Inflammatory macrophage treated with lipopolysaccharide for 4 hours (primary cell): ENCODE measurements around the gene HYI.
A peak's percentile ranks its signal among the peaks of the same experiment; 100 is the strongest.
"Not testable (repeated sequence)": the region's sequence is repeated elsewhere in the genome, so short reads cannot be mapped to it uniquely, and the experiment has no call there.

Source experiments
- DNase-seq: peaks from one replicate; pipeline ENCODE4 v3.0.0-alpha.2; 2020

HYI gene

GRCh38 chr1:43464681-43465504 is 11.2 kb upstream of the HYI start:
- DNase-seq, result no peak

GRCh38 chr1:43463479-43463878 is 9.7 kb upstream of the HYI start:
- no peak for DNase-seq

GRCh38 chr1:43460988-43461693 is 7.4 kb upstream of the HYI start:
- DNase-seq, result peak; percentile 74

- DNase-seq, result not testable (repeated sequence)
Measured at GRCh38 chr1:43458379-43458778, 4.6 kb upstream of the HYI start.

- no peak for DNase-seq
Measured at GRCh38 chr1:43455213-43455889, 1.6 kb upstream of the HYI start.

GRCh38 chr1:43454270-43455011 is 710 bp upstream of the HYI start:
- DNase-seq, result peak; percentile 70

GRCh38 chr1:43452789-43453441 is 816 bp downstream of the HYI start:
- DNase-seq, result no peak

- DNase-seq, result no peak
Measured at GRCh38 chr1:43451701-43452532, 1.8 kb downstream of the HYI start.

GRCh38 chr1:43451157-43451591 is 2.6 kb downstream of the HYI start:
- DNase-seq, result no peak

GRCh38 chr1:43450251-43450941 is 3.3 kb downstream of the HYI start:
- no peak for DNase-seq

- DNase-seq, result no peak
Measured at GRCh38 chr1:43449708-43450069, 4.0 kb downstream of the HYI start.

- DNase-seq, result no peak
Measured at GRCh38 chr1:43448955-43449707, 4.6 kb downstream of the HYI start.

- DNase-seq, result no peak
Measured at GRCh38 chr1:43447891-43448708, 5.6 kb downstream of the HYI start.

- no peak for DNase-seq
Measured at GRCh38 chr1:43446881-43447835, 6.6 kb downstream of the HYI start.

GRCh38 chr1:43446388-43446740 is 7.4 kb downstream of the HYI start:
- DNase-seq, result no peak

GRCh38 chr1:43445606-43446387 is 7.9 kb downstream of the HYI start:
- DNase-seq, result no peak

- no peak for DNase-seq
Measured at GRCh38 chr1:43444836-43445235, 8.9 kb downstream of the HYI start.
